ENCODE data around the gene RNF40.

The RNF40 gene

DNA sequence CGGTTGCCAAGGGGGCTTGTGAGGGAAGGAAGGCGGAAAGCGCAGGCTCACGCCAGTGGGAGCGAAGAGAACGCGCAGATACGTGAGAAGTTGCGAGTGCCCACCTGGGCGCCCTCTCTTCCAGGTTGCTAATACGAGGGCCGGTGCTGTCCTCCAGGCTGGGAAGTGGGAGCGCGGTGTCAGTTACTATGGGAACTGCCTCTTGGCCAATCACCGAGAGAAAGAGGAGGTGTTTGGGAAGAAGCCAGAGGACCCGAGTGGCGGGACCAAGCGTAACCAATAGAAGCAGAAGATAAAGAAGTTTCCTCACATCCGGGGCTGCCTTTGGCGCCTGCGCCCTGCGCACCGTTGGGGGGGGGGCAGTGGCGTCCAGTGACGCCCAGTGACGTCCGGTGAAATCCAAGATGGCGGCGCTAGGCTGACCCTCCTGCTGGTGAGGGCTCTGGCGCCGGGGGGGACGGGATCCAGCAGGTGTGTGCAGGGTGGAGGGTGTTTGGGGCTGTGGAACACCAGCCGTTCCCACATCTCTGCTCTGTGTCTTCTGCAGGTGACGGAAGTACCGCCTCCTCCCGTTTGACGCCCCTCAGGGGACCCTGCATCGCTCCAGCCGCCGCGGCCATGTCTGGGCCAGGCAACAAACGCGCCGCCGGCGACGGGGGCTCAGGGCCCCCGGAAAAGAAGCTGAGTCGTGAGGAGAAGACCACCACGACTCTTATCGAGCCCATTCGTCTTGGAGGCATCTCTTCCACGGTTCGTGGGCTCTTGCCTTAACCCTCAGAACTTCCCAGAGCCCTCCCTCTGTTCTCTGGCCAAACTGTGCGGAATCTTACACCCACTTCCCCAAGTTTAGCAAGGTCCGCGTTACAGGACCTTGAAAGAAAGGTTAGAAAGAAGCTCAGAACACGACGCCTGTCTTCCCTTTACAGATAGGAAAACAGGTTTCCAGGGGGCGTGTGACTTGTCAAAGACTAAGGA lies at the start of gene RNF40, which contains the start of gene CFAP119:
Gene RNF40 (plus strand): TSS at position 395 of the 975 bp plus-strand sequence. CDS start 224 bp downstream, at position 619.
Gene CFAP119 (minus strand): TSS at position 135 of the 975 bp plus-strand sequence. CDS start 314 bp downstream, outside the sequence.
- peak; percentile 85 for DNase-seq (ENCODE audit: low read depth)

DNA sequence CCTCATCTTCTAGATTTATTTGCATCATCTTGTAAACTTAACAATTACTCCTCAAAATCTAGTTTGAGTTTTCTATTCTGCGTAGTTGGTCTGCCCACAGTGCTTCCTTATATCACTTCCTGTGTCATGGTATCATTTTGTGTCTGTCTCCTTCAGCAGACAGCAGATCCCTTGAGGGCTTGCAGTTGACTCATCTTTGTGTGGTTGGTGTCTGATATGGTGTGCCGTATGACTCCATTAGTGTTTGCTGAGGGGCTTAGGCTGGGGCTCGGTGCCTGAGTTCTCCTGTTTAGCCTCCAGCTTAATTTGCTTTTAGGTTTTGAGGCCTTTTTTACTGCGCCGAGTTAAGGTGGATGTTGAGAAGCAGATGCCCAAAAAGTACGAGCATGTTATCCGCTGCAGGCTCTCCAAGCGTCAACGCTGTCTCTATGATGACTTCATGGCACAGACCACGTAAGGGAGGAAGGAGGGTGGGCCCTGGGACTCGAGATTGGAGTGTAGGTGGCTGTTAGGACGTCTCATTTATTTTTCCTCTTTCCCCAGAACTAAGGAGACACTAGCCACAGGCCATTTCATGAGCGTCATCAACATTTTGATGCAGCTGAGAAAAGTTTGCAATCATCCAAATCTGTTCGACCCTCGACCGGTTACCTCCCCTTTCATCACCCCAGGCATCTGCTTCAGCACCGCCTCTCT lies 46.2 kb upstream of the RNF40 start:
- peak; percentile 41 for DNase-seq (ENCODE audit: low read depth)

DNA sequence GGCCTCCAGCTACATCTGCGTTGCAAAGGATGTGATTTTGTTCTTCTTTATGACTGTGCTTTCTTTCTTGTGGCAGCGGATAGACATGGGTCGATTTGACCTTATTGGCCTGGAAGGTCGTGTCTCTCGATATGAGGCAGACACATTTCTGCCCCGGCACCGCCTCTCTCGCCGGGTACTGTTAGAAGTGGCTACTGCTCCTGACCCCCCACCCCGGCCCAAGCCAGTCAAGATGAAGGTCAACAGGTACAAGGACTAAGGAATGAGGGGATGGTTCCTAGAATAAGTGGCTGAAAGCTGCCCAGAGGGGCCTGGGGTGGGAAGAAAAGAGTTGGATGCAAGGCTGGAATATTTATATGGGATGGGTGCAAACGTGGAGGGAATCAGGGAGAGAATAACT lies 42.0 kb upstream of the RNF40 start:
- DNase-seq (ENCODE audit: low read depth): no peak

DNA sequence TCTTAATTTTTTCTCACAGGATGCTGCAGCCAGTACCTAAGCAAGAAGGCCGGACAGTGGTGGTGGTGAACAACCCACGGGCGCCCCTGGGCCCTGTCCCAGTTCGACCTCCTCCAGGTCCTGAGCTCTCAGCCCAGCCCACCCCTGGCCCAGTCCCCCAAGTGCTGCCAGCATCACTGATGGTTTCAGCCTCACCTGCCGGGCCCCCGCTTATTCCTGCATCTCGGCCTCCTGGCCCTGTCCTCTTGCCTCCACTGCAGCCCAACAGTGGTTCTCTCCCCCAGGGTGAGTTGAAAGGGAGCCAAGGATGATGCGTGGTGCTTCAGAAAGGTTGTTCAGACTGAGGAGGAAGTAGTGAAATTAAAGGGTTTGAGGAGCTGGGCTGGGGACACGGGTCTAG lies 41.4 kb upstream of the RNF40 start:
- no peak for DNase-seq (ENCODE audit: low read depth)

DNA sequence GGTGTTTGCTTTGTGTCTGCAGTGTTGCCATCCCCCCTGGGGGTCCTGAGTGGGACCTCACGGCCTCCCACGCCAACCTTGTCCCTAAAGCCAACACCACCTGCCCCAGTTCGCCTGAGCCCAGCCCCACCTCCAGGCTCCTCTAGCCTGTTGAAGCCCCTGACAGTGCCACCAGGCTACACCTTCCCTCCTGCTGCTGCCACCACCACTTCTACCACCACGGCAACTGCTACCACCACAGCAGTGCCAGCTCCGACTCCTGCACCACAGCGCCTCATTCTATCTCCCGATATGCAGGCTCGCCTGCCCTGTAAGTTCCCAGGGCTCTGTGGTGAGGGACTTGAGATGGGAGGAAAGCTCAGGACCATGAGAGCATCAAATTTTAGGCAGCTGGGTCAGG lies 41.0 kb upstream of the RNF40 start:
- no peak for DNase-seq (ENCODE audit: low read depth)

DNA sequence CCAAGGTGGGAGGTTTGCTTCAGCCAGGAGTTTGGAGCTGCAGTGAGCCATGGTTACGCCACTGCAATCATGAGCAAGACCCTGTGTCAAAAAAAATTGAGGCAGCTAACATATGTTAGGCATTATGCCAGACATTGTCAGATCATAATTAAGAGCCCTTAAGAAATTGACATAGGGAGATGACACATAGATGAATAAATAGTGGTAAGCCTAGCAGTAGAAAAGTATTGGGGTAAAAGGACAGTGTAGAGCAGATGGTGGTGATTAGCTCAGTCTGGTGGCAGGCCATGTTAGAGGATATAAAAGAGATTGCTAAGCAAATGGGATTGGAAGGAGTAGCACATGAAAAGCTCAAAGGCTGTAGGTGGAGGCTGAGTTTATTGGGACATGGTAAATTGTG lies 40.5 kb upstream of the RNF40 start:
- no peak for DNase-seq (ENCODE audit: low read depth)

DNA sequence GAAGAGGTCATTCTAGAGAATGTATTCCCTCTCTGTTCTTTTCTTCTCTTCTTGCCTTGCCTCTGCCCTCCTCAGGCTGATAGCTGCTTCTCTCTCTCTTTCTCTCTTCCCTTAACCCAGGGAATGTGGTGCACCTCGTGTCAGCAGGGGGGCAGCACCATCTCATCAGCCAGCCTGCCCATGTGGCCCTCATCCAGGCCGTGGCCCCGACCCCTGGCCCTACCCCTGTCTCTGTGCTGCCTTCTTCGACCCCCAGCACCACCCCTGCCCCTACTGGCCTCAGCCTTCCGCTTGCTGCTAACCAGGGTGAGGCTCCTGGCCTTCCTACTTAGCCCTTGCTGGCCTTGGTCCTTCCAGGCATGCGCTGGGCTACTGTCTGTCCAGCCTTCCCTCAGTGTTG lies 39.7 kb upstream of the RNF40 start:
- no peak for DNase-seq (ENCODE audit: low read depth)

DNA sequence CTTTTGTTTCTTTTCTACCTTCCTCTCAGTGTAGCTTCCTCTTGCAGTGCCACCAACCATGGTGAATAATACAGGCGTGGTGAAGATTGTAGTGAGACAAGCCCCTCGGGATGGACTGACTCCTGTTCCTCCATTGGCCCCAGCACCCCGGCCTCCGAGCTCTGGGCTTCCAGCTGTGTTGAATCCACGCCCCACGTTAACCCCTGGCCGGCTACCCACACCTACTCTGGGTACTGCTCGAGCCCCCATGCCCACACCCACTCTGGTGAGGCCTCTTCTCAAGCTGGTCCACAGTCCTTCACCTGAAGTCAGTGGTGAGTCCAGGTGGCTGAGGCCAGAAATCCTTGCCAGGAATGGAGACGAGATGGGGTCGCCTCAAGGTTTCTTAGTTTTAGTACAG lies 39.2 kb upstream of the RNF40 start:
- no peak for DNase-seq (ENCODE audit: low read depth)

DNA sequence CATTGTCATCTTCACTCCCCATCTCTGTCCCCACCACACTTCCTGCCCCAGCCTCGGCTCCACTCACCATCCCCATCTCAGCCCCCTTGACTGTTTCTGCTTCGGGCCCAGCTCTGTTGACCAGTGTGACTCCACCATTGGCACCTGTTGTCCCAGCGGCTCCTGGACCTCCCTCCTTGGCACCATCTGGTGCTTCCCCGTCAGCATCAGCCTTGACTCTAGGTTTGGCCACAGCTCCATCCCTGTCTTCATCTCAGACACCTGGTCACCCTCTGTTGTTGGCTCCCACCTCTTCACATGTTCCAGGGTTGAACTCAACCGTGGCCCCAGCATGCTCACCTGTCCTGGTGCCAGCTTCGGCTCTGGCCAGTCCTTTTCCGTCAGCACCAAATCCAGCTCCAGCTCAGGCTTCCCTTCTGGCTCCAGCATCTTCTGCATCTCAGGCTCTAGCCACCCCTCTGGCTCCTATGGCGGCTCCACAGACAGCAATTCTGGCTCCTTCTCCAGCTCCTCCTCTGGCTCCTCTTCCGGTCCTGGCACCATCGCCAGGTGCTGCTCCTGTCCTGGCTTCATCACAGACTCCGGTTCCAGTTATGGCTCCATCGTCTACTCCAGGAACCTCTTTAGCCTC lies 38.3 kb upstream of the RNF40 start:
- DNase-seq (ENCODE audit: low read depth): no peak

DNA sequence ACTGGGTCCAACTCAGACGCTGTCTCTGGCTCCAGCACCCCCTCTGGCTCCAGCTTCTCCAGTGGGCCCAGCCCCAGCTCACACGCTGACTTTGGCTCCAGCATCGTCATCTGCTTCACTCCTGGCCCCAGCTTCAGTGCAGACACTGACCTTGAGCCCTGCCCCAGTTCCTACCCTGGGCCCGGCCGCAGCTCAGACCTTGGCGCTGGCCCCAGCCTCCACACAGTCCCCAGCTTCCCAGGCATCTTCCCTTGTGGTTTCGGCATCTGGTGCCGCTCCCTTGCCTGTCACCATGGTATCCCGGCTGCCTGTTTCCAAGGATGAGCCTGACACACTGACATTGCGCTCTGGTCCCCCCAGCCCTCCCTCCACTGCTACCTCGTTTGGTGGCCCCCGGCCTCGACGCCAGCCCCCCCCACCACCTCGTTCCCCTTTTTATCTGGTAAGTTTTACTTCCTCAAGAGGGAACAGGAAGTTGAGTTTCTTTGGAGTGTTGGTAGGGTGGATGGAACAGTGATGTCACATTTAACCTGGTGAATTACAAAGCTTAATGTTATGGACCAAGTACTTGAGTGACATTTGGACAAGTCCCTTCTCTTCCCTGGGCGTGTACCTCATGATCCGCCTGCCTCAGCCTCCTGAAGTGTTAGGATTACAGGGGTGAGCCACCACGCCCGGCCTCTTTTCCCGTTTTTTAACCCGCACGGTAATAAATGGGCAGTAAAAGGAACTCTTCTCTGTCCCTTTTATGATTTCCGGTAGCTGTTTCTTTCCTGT lies 37.3 kb upstream of the RNF40 start:
- no peak for DNase-seq (ENCODE audit: low read depth)

DNA sequence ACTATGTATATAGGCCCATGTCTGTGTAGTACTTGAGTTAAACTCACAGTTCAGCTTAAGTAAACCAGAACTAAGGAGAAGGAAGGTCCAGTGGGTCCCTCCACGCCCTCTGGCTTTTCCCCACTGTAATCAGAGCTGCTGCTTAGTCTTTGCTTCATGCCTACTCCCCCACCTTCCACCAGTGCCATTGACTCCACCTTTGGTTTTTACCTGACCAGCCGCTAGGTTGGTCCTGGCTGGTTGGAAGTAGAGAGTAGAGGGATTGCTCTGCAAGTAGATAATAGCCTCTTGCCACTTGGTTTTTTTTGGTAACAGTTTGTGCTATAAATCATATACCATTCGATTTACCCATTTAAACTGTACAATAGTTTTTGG lies 36.7 kb upstream of the RNF40 start:
- DNase-seq (ENCODE audit: low read depth): no peak

DNA sequence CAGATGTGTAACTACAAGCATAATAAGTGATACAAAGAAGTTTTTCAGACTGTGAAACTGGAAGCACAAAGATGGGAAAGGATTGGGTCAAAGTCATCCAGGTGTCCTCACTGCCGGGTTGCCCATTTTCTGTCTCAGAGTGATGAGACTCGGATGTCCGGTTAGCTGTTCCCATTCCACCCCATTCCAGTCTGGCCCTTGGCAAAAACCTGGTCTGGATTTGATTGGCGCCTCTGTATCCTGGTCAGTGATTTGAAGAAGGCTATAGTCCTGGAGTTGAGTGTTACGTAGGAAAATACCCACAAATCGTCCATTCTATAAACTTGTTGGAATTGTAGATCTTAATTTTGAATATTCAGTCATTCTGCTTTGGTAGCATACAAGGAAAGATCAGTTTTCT lies 33.8 kb upstream of the RNF40 start:
- no peak for DNase-seq (ENCODE audit: low read depth)

DNA sequence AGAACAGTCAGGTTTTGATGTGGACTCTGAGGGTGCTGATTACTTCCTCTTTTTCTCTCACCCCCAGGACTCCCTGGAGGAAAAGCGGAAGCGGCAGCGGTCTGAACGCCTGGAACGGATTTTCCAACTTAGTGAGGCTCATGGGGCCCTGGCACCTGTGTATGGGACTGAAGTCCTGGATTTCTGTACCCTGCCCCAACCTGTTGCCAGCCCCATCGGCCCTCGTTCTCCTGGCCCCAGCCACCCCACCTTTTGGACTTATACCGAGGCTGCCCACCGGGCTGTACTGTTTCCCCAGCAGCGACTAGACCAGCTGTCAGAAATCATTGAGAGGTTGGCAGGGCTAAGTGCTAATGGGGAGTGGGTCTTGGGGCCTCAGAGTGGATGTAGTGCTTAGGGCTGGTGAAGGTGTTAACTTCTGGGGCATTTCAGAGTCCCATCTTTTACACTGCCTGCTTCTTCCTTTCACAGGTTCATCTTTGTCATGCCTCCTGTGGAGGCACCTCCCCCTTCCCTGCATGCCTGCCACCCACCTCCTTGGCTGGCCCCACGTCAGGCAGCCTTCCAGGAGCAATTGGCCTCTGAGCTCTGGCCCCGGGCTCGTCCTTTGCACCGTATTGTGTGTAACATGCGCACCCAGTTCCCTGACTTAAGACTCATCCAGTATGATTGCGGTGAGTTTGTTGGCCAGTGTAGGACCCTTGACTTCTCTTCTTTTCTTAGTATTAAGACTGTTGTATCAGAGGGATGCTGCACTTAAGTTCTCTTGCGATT lies 33.0 kb upstream of the RNF40 start:
- DNase-seq (ENCODE audit: low read depth): no peak

DNA sequence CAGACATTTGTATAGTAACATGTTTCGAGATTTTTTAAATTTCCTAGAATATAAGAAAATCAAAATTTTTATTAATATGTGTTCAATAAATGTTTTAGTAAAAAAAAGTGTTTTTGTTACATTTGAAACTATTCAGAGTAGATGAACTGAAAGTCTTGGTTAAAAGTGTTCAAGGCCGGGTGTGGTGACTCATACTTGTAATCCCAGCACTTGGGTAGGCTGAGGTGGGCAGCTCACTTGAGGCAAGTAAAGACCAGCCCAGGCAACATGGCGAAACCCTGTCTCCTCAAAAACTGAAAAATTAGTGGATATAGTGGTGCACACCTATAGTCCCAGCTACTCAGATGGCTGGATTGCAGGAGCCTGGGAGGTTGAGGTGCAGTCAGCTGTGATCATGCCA lies 30.7 kb upstream of the RNF40 start:
- no peak for DNase-seq (ENCODE audit: low read depth)

DNA sequence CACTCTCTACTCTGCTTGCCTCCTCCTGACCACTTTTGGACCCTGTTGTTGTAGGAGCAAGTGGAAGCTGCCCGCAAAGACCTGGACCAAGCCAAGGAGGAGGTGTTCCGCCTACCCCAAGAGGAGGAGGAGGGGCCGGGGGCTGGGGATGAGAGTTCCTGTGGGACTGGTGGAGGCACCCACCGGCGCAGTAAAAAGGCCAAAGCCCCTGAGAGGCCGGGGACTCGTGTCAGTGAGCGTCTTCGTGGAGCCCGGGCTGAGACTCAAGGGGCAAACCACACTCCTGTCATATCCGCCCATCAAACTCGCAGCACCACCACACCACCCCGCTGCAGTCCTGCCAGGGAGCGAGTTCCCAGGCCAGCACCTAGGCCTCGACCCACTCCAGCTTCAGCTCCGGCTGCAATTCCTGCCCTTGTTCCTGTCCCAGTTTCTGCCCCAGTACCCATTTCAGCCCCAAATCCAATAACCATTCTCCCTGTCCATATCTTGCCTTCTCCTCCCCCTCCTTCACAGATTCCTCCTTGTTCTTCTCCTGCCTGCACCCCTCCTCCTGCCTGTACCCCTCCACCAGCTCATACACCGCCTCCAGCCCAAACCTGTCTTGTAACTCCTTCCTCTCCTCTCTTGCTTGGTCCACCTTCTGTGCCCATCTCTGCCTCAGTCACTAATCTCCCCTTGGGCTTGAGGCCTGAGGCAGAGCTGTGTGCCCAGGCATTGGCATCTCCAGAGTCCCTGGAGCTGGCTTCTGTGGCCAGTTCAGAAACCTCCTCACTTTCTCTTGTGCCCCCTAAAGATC lies 24.9 kb upstream of the RNF40 start:
- no peak for DNase-seq (ENCODE audit: low read depth)

DNA sequence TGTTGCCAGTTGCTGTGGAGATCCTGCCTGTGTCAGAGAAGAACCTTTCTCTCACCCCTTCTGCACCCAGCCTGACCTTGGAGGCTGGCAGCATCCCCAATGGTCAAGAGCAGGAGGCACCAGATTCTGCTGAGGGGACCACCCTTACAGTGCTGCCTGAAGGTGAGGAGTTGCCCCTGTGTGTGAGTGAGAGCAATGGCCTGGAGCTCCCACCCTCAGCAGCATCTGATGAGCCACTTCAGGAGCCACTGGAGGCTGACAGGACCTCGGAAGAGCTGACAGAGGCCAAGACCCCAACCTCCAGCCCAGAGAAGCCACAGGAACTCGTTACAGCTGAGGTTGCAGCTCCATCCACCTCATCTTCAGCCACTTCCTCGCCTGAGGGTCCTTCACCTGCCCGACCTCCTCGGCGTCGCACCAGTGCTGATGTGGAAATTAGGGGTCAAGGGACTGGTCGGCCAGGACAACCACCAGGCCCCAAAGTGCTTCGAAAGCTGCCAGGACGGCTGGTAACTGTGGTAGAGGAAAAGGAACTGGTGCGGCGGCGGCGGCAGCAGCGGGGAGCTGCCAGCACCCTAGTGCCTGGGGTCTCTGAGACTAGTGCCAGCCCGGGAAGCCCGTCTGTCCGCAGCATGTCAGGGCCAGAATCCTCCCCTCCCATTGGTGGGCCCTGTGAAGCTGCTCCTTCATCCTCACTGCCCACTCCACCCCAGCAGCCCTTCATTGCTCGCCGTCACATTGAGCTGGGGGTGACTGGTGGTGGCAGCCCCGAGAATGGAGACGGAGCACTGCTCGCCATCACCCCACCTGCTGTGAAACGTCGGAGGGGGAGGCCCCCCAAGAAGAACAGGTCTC lies 24.1 kb upstream of the RNF40 start:
- no peak for DNase-seq (ENCODE audit: low read depth)

DNA sequence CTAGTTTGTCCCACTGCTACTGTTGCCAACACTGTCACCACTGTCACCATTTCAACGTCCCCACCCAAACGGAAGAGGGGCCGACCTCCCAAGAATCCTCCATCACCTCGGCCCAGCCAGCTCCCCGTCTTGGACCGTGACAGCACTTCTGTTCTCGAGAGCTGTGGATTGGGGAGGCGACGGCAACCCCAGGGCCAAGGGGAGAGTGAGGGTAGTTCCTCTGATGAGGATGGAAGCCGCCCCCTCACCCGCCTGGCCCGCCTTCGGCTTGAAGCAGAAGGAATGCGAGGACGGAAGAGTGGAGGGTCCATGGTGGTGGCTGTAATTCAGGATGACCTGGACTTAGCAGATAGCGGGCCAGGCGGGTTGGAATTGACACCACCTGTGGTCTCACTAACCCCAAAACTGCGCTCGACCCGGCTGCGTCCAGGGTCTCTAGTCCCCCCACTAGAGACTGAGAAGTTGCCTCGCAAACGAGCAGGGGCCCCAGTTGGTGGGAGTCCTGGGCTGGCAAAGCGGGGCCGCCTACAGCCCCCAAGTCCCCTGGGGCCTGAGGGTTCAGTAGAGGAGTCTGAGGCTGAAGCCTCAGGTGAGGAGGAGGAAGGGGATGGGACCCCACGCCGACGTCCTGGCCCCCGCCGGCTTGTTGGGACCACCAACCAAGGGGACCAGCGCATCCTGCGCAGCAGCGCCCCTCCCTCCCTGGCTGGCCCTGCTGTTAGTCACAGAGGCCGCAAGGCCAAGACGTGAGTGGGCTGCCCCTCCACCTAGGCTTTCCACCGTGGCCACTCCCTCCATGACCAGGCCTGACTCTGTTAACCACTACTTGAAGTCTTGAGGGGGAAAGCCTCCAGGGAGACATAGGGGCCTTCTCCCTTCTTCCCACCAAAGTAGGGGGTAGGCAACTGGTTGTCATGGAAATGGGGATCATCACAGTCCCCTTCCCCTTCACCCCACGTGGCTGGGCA lies 22.9 kb upstream of the RNF40 start:
- DNase-seq (ENCODE audit: low read depth): no peak
